Gastroesophageal sphincter (tissue), 3 donors: ENCODE data around the gene KRTAP4-2.

ENCODE experiments used
- EP300 ChIP-seq: sonication (generic); formaldehyde crosslinking; IDR thresholded peaks from one replicate; pipeline ENCODE4 v1.6.1; 2017; ENCODE audit warnings: antibody characterized with exemption, mild to moderate bottlenecking
- POLR2A ChIP-seq, 2 donors: fragments of 450-650 bp; IDR thresholded peaks; one replicate each; pipeline ENCODE4 v1.6.1; 2017; ENCODE audit warnings: antibody characterized with exemption in 2 of 2, mild to moderate bottlenecking in 2 of 2, moderate library complexity in 1 of 2
- POLR2AphosphoS5 ChIP-seq: sonication (generic); formaldehyde crosslinking; IDR thresholded peaks from one replicate; pipeline ENCODE4 v1.6.1; 2017; ENCODE audit warnings: antibody characterized with exemption
- TF ChIP-seq, protein P1 (sequence below), 4 experiments: fragments of 200-600 bp in 2 of 4; fragments of 450-650 bp in 2 of 4; sonication (generic) in 1 of 4; IDR thresholded peaks; one replicate each; pipeline ENCODE4 v1.5.1; 2017 to 2019; ENCODE audit warnings: antibody characterized with exemption in 4 of 4, mild to moderate bottlenecking in 2 of 4, moderate library complexity in 2 of 4

DNA sequence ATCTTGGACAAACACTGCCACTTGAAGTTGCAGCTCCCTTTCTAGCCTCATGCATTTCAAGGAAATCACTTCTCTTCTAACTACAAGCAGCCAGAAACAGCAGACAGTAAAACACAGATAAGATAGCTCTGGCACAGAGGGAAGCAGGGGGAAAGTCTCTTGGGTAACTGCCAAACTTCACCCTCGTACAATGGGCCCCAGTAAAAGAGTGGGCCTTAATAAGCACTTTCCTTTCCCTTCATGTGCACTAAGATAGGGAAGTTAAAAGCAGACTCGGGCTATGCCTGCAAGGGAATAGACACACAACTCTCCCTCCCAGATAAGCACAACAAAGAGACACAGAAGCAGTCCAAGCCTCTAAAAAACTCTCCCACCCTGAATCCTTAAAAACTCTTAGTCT, 24.2 kb downstream of the KRTAP4-2 start:
- TF ChIP-seq, protein P1, sequence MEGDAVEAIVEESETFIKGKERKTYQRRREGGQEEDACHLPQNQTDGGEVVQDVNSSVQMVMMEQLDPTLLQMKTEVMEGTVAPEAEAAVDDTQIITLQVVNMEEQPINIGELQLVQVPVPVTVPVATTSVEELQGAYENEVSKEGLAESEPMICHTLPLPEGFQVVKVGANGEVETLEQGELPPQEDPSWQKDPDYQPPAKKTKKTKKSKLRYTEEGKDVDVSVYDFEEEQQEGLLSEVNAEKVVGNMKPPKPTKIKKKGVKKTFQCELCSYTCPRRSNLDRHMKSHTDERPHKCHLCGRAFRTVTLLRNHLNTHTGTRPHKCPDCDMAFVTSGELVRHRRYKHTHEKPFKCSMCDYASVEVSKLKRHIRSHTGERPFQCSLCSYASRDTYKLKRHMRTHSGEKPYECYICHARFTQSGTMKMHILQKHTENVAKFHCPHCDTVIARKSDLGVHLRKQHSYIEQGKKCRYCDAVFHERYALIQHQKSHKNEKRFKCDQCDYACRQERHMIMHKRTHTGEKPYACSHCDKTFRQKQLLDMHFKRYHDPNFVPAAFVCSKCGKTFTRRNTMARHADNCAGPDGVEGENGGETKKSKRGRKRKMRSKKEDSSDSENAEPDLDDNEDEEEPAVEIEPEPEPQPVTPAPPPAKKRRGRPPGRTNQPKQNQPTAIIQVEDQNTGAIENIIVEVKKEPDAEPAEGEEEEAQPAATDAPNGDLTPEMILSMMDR (IDR thresholded peaks at IDR 0.05) = no peak
- TF ChIP-seq POLR2A (IDR thresholded peaks at IDR 0.05) = no peak
- no peak for TF ChIP-seq POLR2AphosphoS5
- no peak for TF ChIP-seq EP300
